ENCODE measurements around the gene TBC1D22A. TPM values are rescaled to one million over a fixed set of nuclear protein-coding genes. Genes with fewer than 3 reads are reported as not detected.

Gene TBC1D22A
- total RNA-seq, 2 donors from 2014 or later, result 15.8 to 17.4 TPM

GRCh38 chr22:46764779-46765485, 2.5 kb downstream of the TBC1D22A start:
- no peak for DNase-seq
- intact Hi-C loops (cut with DNase I), result no loop called here
- ATAC-seq, result no peak

- intact Hi-C loops (cut with DNase I), result no loop called here
- ATAC-seq (no peak), DNase-seq (no peak)
These were observed 4.2 kb downstream of the TBC1D22A start for GRCh38 chr22:46766611-46767010.

GRCh38 chr22:46767249-46767985, 5.0 kb downstream of the TBC1D22A start:
- intact Hi-C loops (cut with DNase I), result no loop called here
- ATAC-seq (no peak), DNase-seq (no peak)

- intact Hi-C loops (cut with DNase I), result no loop called here
- DNase-seq (no peak), ATAC-seq (peak; percentile 17 to 29)
These were observed 6.8 kb downstream of the TBC1D22A start for GRCh38 chr22:46769191-46769675.

GRCh38 chr22:46769706-46770105, 7.3 kb downstream of the TBC1D22A start:
- ATAC-seq (no peak), DNase-seq (no peak)
- intact Hi-C loops (cut with DNase I), result no loop called here

GRCh38 chr22:46770151-46770641, 7.7 kb downstream of the TBC1D22A start:
- intact Hi-C loops (cut with DNase I), result no loop called here
- DNase-seq, result no peak
- no peak for ATAC-seq

- ATAC-seq, result no peak
- intact Hi-C loops (cut with DNase I), result no loop called here
- DNase-seq, result no peak
These were observed 8.3 kb downstream of the TBC1D22A start for GRCh38 chr22:46770726-46771125.

GRCh38 chr22:46773076-46773475, 10.6 kb downstream of the TBC1D22A start:
- DNase-seq (no peak), ATAC-seq (no peak)
- intact Hi-C loops (cut with DNase I), result no loop called here

GRCh38 chr22:46774253-46774979, 12.0 kb downstream of the TBC1D22A start:
- DNase-seq (no peak), ATAC-seq (peak in 1 of 2 donors; percentile 23)
- intact Hi-C loops (cut with DNase I), result no loop called here

GRCh38 chr22:46774980-46775849, 12.8 kb downstream of the TBC1D22A start:
- intact Hi-C loops (cut with DNase I), result no loop called here
- ATAC-seq, result no peak
- DNase-seq, result no peak

- ATAC-seq (no peak), DNase-seq (no peak)
- intact Hi-C loops (cut with DNase I), result no loop called here
These were observed 13.7 kb downstream of the TBC1D22A start for GRCh38 chr22:46775850-46776826.

GRCh38 chr22:46776876-46777608, 14.6 kb downstream of the TBC1D22A start:
- intact Hi-C loops (cut with DNase I), result no loop called here
- ATAC-seq (peak; percentile 27 to 36), DNase-seq (no peak)

- intact Hi-C loops (cut with DNase I), result no loop called here
- ATAC-seq (peak; percentile 17 to 20), DNase-seq (peak; percentile 56)
These were observed 15.1 kb downstream of the TBC1D22A start for GRCh38 chr22:46777609-46777970.

- intact Hi-C loops (cut with DNase I), result no loop called here
- no peak for DNase-seq
- no peak for ATAC-seq
These were observed 16.6 kb downstream of the TBC1D22A start for GRCh38 chr22:46779023-46779422.

GRCh38 chr22:46779651-46780050, 17.2 kb downstream of the TBC1D22A start:
- DNase-seq (no peak), ATAC-seq (no peak)
- intact Hi-C loops (cut with DNase I), result no loop called here

GRCh38 chr22:46780453-46780852, 18.0 kb downstream of the TBC1D22A start:
- ATAC-seq (no peak), DNase-seq (no peak)
- intact Hi-C loops (cut with DNase I), result no loop called here

GRCh38 chr22:46781291-46781690, 18.8 kb downstream of the TBC1D22A start:
- DNase-seq (no peak), ATAC-seq (no peak)
- intact Hi-C loops (cut with DNase I), result no loop called here

All from left cardiac atrium (tissue), 4 donors.